GM12892 (cell line): ENCODE results near the gene ADORA2A.

ENCODE experiments used
- POLR2A ChIP-seq: IDR thresholded peaks from 2 replicates; pipeline ENCODE4 v1.6.1; 2011; ENCODE audit warnings: low read depth, low read length, control low read depth
- POLR2AphosphoS5 ChIP-seq: IDR thresholded peaks from 2 replicates; pipeline ENCODE4 v1.6.1; 2011; ENCODE audit warnings: low read depth, low read length, control low read depth

DNA sequence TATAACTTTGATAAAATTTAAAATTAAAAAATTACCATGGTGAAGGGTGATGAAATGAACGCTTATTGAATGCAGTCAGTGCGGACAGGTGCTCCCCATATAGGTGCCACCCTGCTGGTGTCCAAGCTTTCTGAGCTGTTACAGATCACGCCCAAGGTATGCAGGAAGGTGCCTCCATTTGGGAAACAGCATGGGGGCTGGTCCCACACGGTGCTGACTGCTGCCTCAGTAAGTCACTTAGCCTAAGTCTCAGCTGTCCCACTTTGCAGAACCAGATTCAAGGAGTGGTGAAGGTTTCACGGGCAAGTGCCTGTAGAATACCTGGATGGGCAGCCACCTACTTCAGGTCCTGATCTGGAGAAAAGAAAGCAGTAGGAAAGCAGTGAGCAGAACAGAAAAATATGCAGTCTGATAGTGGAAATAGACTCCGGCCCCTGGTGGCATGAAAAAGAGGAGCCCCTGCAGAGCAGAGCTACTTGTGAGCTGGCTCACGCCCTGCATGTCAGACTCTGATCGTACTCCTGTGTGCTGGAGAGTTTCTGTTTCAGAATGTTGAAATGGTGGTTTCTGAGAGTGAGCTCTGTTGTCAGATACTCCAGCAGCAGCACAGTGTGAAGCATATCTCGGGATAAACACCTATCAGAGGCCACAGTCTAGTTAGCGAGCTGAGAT, 33.2 kb downstream of the ADORA2A start:
- TF ChIP-seq POLR2AphosphoS5, result 0 out of 2 replicates have a peak, but pooled peaks have one; percentile 40
- TF ChIP-seq POLR2A, result peak; percentile 44; the same call in 1 of the 2 replicates
